HG02885 (cell line): ENCODE results near the gene NTN1.
A peak's percentile ranks its signal among the peaks of the same experiment; 100 is the strongest.

Experiments
- ATAC-seq: cut with Tn5 transposase; IDR thresholded peaks from one replicate; pipeline ENCODE4 v1.9.1; 2021; ENCODE audit warnings: mild to moderate bottlenecking; ENCODE audit not compliant: unreplicated experiment, poor library complexity

The NTN1 gene

DNA sequence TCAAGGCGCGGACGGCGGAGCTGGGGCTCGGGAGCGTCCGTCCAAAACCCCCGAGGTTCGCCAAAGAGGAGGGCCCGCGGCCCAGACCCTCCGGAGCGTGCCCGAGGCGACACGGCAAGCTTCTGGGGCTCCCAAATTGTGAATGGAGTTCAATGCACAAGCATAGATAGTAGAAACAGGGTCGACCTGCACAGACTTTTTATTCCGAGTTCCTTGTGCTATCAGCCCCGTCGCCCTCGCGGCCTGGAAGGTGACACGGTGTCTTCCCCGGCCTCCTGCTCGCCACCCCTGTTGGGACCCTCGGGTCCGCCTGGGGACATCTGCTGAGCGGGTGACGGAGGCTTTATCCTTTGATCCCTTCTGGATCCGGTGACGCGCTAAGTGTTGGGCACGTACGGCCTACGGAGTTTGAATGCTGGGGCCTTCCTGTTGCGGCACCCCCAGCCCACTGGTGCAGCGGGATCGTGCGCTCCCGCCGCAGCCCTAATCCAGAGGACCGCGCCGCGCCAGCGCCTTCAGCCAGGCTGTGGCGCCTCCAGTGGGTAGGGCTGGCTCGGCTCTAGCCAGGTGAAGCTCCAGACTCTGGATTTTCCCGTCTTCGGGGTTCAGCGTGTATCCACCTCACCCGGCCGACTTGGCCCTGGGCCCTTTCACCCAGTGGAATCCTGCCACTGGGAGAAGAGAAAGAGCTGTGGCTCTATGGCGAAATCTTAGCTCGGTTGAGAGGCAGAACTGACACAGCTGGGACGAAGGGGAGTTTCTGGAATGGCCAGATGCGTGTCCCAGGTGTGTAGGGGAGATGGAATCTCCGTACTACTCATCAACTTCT, 17.0 kb upstream of the NTN1 start:
- ATAC-seq, result no peak

DNA sequence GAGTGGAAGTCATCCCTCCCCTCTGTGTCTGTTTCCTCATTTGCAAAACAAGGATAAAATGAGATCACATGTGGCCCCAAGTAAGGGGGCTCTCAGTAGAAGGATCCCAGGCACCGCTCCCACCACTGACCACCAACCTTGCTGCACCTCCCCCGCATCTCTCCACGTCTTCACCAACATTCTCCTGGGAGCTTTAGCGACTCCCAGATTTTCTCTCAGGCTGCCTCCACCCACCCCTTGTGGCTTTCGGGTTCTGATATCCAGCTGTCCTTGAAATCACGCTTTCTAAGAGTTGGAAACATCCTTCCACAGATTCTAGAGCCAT, 16.4 kb upstream of the NTN1 start:
- ATAC-seq, result no peak

DNA sequence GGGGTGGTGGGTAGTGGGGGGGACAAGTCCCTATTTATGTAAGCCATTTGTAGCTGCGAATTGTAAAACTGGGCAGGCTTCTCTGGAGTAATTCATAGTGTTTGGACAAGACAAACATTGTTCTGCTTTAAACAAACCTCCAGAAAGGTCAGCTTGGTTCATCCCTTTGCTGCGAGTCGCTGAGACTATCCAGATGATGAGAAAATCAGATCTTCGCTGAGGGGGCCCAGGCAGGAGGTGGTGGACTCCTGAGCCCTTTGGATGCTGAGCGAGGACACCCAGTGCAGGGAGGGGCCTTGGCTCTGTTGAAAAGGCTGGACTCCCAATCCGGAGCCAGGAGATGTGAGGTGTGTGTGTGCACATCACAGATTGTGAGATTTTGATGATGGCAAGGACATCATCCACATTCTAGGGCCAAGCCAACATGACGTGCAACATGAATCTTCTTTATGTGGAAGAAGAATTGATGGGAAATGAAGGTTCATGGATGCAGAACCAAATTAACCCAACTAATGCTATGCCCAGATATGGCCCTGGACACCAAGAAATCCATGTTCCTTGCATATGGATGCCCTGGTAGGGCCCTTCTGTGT, 15.0 kb upstream of the NTN1 start:
- ATAC-seq, result no peak

GRCh38 chr17:9007052-9007714, 14.1 kb upstream of the NTN1 start:
- ATAC-seq, result no peak

- no peak for ATAC-seq
Observed at GRCh38 chr17:9009096-9009495, 12.2 kb upstream of the NTN1 start.

- ATAC-seq, result no peak
Observed at GRCh38 chr17:9009737-9010136, 11.6 kb upstream of the NTN1 start.

DNA sequence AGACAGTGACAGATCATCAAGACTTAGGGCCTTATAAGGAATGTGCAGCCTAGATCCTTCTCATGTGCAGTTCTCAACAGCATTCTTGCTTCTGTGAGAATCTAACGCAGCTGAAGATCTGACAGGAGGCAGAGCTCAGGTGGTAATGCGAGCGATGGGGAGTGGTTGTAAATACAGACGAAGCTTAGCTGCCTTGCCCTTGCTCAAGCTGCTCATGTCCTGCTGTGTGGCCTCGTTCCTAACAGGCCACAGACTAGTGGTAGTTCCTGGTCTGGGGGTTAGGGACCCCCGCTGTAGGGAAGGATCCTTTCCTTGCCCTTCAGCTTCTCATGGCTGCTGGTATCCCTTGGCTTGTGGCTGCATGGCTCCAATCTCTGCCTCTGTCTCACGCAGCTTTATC, 10.3 kb upstream of the NTN1 start:
- ATAC-seq, result no peak

DNA sequence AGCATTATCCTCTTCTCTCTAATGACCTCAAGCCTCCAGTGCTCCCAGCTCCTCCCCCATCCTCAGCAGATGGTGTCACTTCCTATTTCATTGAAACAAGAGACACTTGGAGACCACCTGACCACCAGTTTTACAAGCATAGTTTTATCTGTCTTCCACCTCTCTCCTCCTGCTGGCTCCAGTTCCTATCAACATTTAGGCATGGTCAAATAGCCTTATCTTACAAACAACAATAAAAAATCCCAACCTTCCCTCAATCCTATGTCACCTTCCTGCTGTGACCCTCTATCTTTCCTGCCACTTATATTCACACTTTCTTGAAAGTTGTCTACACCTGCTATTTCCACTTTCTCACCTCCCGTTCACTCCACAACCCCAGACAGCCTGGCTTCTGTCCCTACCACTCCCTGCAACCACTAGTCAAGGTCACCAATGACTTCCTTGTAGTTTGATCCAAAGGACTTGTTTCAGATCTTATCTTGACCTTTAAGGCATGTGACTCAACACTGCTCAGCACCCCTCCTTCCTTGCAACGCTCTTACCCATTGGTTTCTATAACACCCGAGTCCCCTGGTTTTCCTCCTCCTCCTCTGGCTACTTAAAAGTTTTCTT, 4.3 kb upstream of the NTN1 start:
- ATAC-seq, result no peak

DNA sequence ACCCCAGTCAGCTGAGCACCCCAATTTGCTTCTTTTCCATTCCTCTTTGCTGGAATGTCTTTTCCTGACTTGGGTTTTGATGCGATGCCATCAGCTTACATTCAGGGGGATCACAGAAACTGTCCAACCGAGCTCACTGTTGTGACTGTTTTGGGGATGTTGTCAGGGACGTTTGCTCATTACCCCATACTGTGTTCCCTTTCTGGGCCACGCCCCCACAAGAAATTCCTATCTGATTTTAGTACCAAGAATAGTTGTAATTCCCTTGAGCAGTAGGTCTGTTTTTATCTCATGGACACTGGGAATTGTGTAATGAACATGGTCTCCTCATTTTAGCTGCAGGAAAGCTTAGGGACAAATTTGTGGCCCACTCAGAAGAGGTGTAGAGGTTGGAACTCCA, 2.6 kb upstream of the NTN1 start:
- ATAC-seq, result no peak

GRCh38 chr17:9020096-9020823, 1.1 kb upstream of the NTN1 start:
- no peak for ATAC-seq

DNA sequence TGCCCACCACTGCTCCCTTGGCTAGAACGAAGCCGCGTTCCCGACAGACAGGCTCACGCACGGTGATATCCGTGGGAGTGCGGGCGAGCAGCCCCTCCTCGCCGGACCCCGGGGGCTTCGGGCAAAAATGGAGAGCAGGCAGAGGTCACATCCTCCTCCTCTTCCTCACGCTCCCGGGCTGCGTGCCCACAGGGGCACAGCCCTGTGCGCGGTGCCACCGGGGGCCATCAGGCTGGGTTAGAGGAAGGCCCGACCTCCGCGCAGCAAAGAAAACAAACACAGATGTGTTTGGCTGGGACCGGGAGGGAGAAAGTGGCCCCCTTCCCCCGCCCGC, 519 bp upstream of the NTN1 start:
- peak; percentile 10 for ATAC-seq

GRCh38 chr17:9021992-9022572, 772 bp downstream of the NTN1 start:
- peak; percentile 6 for ATAC-seq

DNA sequence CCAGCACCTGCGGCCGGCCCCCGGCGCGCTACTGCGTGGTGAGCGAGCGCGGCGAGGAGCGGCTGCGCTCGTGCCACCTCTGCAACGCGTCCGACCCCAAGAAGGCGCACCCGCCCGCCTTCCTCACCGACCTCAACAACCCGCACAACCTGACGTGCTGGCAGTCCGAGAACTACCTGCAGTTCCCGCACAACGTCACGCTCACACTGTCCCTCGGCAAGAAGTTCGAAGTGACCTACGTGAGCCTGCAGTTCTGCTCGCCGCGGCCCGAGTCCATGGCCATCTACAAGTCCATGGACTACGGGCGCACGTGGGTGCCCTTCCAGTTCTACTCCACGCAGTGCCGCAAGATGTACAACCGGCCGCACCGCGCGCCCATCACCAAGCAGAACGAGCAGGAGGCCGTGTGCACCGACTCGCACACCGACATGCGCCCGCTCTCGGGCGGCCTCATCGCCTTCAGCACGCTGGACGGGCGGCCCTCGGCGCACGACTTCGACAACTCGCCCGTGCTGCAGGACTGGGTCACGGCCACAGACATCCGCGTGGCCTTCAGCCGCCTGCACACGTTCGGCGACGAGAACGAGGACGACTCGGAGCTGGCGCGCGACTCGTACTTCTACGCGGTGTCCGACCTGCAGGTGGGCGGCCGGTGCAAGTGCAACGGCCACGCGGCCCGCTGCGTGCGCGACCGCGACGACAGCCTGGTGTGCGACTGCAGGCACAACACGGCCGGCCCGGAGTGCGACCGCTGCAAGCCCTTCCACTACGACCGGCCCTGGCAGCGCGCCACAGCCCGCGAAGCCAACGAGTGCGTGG, 1.5 kb downstream of the NTN1 start:
- no peak for ATAC-seq

DNA sequence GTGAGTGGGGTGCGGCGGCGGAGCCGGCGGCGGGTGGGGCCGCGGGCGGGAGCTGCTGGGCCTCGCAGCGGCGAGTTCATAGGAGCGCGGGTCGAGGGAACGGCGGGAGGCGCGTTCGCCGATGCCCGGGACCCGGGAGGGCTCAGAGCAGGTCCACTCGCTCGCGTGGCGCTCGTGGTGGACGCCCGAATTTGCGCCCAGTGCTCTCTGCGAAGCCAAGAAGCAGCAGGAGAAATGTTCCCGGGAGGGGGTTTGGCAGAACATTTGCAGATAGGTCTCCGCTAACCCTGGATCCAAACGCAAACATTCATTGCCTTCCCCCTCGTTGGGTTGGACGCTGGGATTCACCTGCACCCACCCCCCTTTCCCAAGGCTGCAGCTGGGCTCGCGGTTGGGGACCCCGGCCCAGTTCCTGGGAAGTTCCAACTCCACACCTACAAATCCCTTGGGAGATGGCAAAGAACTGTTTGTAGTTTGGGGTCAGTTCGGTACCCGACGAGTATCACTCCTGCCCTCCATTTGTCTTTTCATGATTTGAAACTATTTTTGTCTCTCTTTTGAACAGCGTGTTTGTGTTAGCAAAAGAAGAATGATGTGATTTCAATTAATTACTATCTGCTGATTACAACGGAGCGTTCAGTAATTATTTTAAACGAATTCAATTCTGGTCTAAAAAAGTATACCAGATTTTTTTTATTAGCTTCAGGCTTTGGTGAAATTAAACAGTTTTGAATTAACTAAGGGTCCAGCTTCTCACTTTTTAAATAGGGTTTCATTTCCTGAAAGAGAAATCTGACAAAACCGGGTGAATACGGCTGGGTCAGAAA, 2.3 kb downstream of the NTN1 start:
- no peak for ATAC-seq

DNA sequence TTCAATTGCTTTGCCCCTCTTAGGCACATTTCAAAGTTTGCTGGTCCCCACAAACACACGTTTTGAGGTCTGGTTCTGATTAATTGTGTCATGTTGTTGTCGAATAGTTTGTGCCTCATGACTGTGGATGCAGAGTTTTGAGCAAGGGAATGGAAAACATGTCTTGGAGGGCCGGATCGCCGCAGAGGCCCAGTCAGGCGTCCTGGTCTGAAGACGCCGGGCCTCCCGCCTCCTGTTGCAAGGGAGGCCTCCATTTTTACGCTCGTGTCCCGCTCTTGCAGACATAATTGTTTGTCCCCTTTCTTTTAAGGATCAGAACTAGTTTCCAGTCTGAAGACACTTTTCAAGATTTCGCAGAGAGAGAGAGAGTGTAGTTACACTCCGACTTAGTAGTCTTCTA, 3.2 kb downstream of the NTN1 start:
- no peak for ATAC-seq

GRCh38 chr17:9026741-9027140, 5.4 kb downstream of the NTN1 start:
- ATAC-seq, result no peak

DNA sequence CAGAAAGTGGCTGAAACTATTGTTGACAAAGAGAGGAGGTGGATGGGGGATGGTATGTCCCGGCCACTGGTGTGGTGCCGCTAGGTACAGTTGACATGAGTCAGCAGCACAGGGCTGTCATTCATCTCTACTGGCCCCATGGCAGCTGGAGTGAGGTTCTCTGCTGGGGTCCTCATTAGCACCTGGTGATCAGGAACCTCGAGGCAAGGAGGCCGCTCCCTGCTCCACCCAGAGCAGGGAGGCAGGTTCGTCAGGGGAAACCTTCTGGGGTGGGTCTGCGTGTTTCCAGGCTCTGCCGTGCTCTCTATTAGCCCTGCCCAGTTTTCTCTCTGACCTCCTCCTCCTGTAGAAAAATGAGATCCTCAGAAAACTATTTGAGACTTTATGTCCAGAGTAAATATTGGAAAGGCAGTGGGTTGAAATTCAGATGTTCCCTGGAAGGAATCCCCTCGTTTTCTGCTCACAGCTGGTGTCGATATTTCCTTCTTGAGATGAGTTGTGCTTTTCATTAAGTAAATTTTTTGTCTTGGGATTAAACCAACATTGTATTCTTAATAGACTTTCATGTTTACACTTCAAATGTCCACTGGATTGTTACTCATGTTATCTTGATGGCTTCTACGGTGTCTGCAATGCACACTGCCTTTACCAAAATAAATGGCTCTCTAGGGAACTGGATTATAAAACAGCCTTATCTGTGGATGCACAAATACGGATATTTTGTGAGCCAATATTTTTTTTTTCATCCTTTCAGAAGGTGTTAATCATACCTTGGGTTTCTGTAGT, 7.1 kb downstream of the NTN1 start:
- ATAC-seq, result no peak

GRCh38 chr17:9028988-9029570, 7.8 kb downstream of the NTN1 start:
- ATAC-seq, result no peak
